Thoracic aorta (tissue), 2 donors: ENCODE results near the gene PPFIBP1. TPM values are rescaled to one million over a fixed set of nuclear protein-coding genes. Genes with fewer than 3 reads are reported as not detected.

ENCODE experiments used
- ATAC-seq: fragments of 150-250 bp; one replicate; pipeline ENCODE4 v1.8.0; 2017; ENCODE audit warnings: low read depth; ENCODE audit not compliant: insufficient number of reproducible peaks, low FRiP score
- DNase-seq: peaks from one replicate; pipeline ENCODE4 v3.0.0-alpha.2; 2020; ENCODE audit warnings: low spot score
- H3K27ac ChIP-seq, 2 donors: fragments of 200-600 bp; sonication (generic); 1 replicate in 1 of 2; 2 replicates in 1 of 2; pipeline ENCODE4 v1.5.1; 2016; ENCODE audit warnings: mild to moderate bottlenecking in 2 of 2, moderate library complexity in 2 of 2
- H3K27me3 ChIP-seq: fragments of 200-600 bp; sonication (generic); replicated peaks from 2 replicates; pipeline ENCODE4 v1.6.0; 2016; ENCODE audit warnings: mild to moderate bottlenecking; ENCODE audit not compliant: insufficient read depth
- H3K36me3 ChIP-seq: fragments of 200-600 bp; sonication (generic); one replicate; pipeline ENCODE4 v1.5.1; 2016
- H3K4me1 ChIP-seq, 2 donors: fragments of 200-600 bp; sonication (generic); 1 replicate in 1 of 2; 2 replicates in 1 of 2; pipeline versions ENCODE4 v1.5.1 to v1.6.0; 2016; ENCODE audit warnings: low read depth in 2 of 2, mild to moderate bottlenecking in 1 of 2; ENCODE audit not compliant: control insufficient read depth in 1 of 2
- H3K4me3 ChIP-seq: fragments of 200-600 bp; sonication (generic); 2 replicates; pipeline ENCODE4 v1.5.1; 2016; ENCODE audit warnings: mild to moderate bottlenecking
- H3K9me3 ChIP-seq: fragments of 200-600 bp; sonication (generic); 2 replicates; pipeline ENCODE4 v1.5.1; 2016
- CTCF ChIP-seq: fragments of 200-600 bp; sonication (generic); IDR thresholded peaks from one replicate; pipeline ENCODE4 v1.5.1; 2019; ENCODE audit warnings: antibody characterized with exemption
- total RNA-seq, 2 donors: library from RNA; depleted of rRNA; stranded (reverse); fragments of >200 nt; gene quantifications; one replicate each; pipeline versions ENCODE4 v1.1.0 to v1.2.3, GENCODE V29; 2016

The PPFIBP1 gene
- total RNA-seq, 2 donors from 2014 or later = 103 to 232 TPM

- ATAC-seq (no peak), DNase-seq (no peak)
- H3K4me3 ChIP-seq = no peak overlapping the region
- TF ChIP-seq CTCF = no peak
- H3K9me3 ChIP-seq = no peaks in the 10 kb centered on the region
- peak overlapping the region; percentile 1 to 41 for H3K27ac ChIP-seq
- H3K36me3 ChIP-seq = peaks cover 4% of the 10 kb centered on the region
- H3K27me3 ChIP-seq = no peaks in the 10 kb centered on the region
- peaks cover 8 to 48% of the 10 kb centered on the region in 2 donors for H3K4me1 ChIP-seq
These were observed 120.3 kb downstream of the PPFIBP1 start for GRCh38 chr12:27644158-27644845.

GRCh38 chr12:27645671-27646070 is 121.7 kb downstream of the PPFIBP1 start:
- TF ChIP-seq CTCF = no peak
- peaks cover 6% of the 10 kb centered on the region for H3K36me3 ChIP-seq
- peaks cover 8 to 34% of the 10 kb centered on the region in 2 donors for H3K4me1 ChIP-seq
- no peaks in the 10 kb centered on the region for H3K9me3 ChIP-seq
- H3K27me3 ChIP-seq = no peaks in the 10 kb centered on the region
- no peak overlapping the region for H3K4me3 ChIP-seq
- DNase-seq (no peak), ATAC-seq (no peak)
- H3K27ac ChIP-seq = peak overlapping the region in 1 of 2 donors; percentile 41

GRCh38 chr12:27646149-27646548 is 122.1 kb downstream of the PPFIBP1 start:
- no peak for DNase-seq
- no peak for ATAC-seq
- no peak for TF ChIP-seq CTCF
- H3K9me3 ChIP-seq = no peaks in the 10 kb centered on the region
- peaks cover 8 to 29% of the 10 kb centered on the region in 2 donors for H3K4me1 ChIP-seq
- no peaks in the 10 kb centered on the region for H3K27me3 ChIP-seq
- no peak overlapping the region for H3K27ac ChIP-seq
- peaks cover 10% of the 10 kb centered on the region for H3K36me3 ChIP-seq
- no peak overlapping the region for H3K4me3 ChIP-seq

GRCh38 chr12:27650011-27650410 is 126.0 kb downstream of the PPFIBP1 start:
- no peak overlapping the region for H3K27ac ChIP-seq
- H3K4me3 ChIP-seq = no peak overlapping the region
- H3K9me3 ChIP-seq = no peaks in the 10 kb centered on the region
- H3K36me3 ChIP-seq = peaks cover 10% of the 10 kb centered on the region
- no peak for DNase-seq
- peaks cover 3 to 31% of the 10 kb centered on the region in 2 donors for H3K4me1 ChIP-seq
- no peak for ATAC-seq
- no peaks in the 10 kb centered on the region for H3K27me3 ChIP-seq
- no peak for TF ChIP-seq CTCF

GRCh38 chr12:27651201-27651600 is 127.2 kb downstream of the PPFIBP1 start:
- no peaks in the 10 kb centered on the region for H3K9me3 ChIP-seq
- no peak for DNase-seq
- peaks cover under 1 to 27% of the 10 kb centered on the region in 2 donors for H3K4me1 ChIP-seq
- H3K27ac ChIP-seq = peak overlapping the region; percentile 49 to 51
- TF ChIP-seq CTCF = no peak
- no peaks in the 10 kb centered on the region for H3K27me3 ChIP-seq
- no peak for ATAC-seq
- H3K4me3 ChIP-seq = no peak overlapping the region
- H3K36me3 ChIP-seq = peaks cover 10% of the 10 kb centered on the region
